Measurements from ENCODE around the gene EPYC.
A peak's percentile ranks its signal among the peaks of the same experiment; 100 is the strongest.

The EPYC gene

DNA sequence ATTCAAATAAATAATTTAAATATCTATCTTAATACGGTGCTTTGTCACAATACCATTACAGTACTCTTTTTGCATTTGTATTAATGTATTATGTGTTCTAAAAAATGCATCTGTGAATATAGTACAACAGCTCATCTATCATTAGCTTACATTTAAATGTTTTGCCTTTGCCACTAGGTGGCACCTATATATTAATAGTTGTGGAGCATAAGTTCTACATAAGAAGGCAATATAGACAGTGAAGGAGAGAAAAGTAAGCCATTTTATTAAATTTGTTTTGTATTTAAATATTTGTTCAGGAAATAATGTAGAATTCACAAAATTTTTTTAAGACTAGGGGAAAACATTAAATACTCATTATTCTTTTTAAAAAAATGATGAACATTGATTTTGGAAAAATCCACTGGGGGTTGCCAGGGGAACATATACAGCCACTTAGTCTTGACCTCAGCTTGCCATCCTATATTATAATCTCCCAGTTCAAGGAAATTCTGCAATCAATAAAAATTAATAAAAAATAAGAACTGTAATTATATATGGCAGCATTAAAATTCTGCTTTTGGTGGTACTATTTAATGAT, 59.6 kb downstream of the EPYC start:
- no peaks in the 10 kb centered on the region for H3K4me1 ChIP-seq (ENCODE audit: control insufficient read depth, insufficient read depth, low read length)
- POLR2A ChIA-PET = no interaction called here
- H3K9me3 ChIP-seq (ENCODE audit: control insufficient read depth, insufficient read depth, low read depth, low read length) = no peaks in the 10 kb centered on the region
- H3K4me3 ChIP-seq (ENCODE audit: low read depth, low read length) = no peak overlapping the region
- peak; percentile 43 for TF ChIP-seq ZNF654 (tag by site-specific recombination; IDR thresholded peaks at IDR 0.05; ENCODE audit: low read depth)
- TF ChIP-seq ZBTB21 (tag by site-specific recombination; IDR thresholded peaks at IDR 0.05) = no peak
- H3K27ac ChIP-seq (ENCODE audit: extremely low read depth, low read depth, low read length) = no peak overlapping the region
- no peaks in the 10 kb centered on the region for H3K36me3 ChIP-seq (ENCODE audit: control insufficient read depth in 2 of 2, insufficient read depth in 1 of 2, low read length in 2 of 2)
- CTCF ChIA-PET = interaction anchor here (0.5 to 4.4 kb wide), 23 partner anchors 8 to 1769 kb away, joined by 3 to 34 read pairs (median 3); no protein-coding TSS in a partner anchor

DNA sequence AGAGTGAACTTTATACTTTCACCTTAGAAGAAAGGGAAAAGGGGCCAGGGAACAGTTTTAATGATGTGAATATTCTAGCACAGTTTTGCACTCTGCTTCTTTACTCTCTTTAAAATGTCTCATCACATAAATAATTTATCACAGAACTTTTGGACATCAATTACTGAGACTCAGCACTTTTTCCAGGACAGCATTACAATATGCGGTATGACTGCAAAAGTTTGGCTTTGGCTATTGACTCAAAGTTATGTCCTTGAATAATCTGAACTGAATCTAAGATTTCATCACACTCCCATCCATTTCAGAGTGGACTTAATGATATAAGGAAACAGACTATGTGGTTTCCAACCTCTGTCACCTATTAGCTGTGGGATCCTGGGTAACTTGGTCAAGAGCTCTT, 61.5 kb downstream of the EPYC start:
- TF ChIP-seq ZNF16 (tag by site-specific recombination; IDR thresholded peaks at IDR 0.05; ENCODE audit: low read depth) (no peak), ZNF521 (tag by site-specific recombination; IDR thresholded peaks at IDR 0.05) (no peak), SCRT2 (tag by site-specific recombination; IDR thresholded peaks at IDR 0.05) (no peak), ZNF366 (tag by site-specific recombination; conservative IDR thresholded peaks at IDR 0.05) (no peak), ZNF549 (tag by site-specific recombination; IDR thresholded peaks at IDR 0.05) (no peak), ZBTB7A (tag by site-specific recombination; IDR thresholded peaks at IDR 0.05; ENCODE audit: low read depth) (no peak), ZNF426 (tag by site-specific recombination; IDR thresholded peaks at IDR 0.05) (no peak), ZNF529 (tag by site-specific recombination; IDR thresholded peaks at IDR 0.05; ENCODE audit: insufficient replicate concordance) (no peak), ZNF155 (tag by site-specific recombination; IDR thresholded peaks at IDR 0.05) (no peak), BCL11A (tag by site-specific recombination; IDR thresholded peaks at IDR 0.05; ENCODE audit: low read depth) (no peak), SP2 (tag by site-specific recombination; IDR thresholded peaks at IDR 0.05) (no peak), TRIM28 (IDR thresholded peaks at IDR 0.05; ENCODE audit: borderline replicate concordance, low read length) (no peak), ZNF654 (tag by site-specific recombination; IDR thresholded peaks at IDR 0.05; ENCODE audit: low read depth) (no peak), ZNF555 (tag by site-specific recombination; conservative IDR thresholded peaks at IDR 0.05) (no peak), KLF1 (tag by site-specific recombination; IDR thresholded peaks at IDR 0.05) (no peak), ZSCAN16 (tag by site-specific recombination; IDR thresholded peaks at IDR 0.05) (no peak)
- TF ChIP-seq, protein P1, sequence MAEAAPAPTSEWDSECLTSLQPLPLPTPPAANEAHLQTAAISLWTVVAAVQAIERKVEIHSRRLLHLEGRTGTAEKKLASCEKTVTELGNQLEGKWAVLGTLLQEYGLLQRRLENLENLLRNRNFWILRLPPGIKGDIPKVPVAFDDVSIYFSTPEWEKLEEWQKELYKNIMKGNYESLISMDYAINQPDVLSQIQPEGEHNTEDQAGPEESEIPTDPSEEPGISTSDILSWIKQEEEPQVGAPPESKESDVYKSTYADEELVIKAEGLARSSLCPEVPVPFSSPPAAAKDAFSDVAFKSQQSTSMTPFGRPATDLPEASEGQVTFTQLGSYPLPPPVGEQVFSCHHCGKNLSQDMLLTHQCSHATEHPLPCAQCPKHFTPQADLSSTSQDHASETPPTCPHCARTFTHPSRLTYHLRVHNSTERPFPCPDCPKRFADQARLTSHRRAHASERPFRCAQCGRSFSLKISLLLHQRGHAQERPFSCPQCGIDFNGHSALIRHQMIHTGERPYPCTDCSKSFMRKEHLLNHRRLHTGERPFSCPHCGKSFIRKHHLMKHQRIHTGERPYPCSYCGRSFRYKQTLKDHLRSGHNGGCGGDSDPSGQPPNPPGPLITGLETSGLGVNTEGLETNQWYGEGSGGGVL (tag by site-specific recombination; IDR thresholded peaks at IDR 0.05) = no peak
- TF ChIP-seq, protein P2, sequence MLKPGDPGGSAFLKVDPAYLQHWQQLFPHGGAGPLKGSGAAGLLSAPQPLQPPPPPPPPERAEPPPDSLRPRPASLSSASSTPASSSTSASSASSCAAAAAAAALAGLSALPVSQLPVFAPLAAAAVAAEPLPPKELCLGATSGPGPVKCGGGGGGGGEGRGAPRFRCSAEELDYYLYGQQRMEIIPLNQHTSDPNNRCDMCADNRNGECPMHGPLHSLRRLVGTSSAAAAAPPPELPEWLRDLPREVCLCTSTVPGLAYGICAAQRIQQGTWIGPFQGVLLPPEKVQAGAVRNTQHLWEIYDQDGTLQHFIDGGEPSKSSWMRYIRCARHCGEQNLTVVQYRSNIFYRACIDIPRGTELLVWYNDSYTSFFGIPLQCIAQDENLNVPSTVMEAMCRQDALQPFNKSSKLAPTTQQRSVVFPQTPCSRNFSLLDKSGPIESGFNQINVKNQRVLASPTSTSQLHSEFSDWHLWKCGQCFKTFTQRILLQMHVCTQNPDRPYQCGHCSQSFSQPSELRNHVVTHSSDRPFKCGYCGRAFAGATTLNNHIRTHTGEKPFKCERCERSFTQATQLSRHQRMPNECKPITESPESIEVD (tag by site-specific recombination; IDR thresholded peaks at IDR 0.05) = no peak
- TF ChIP-seq, protein P3, sequence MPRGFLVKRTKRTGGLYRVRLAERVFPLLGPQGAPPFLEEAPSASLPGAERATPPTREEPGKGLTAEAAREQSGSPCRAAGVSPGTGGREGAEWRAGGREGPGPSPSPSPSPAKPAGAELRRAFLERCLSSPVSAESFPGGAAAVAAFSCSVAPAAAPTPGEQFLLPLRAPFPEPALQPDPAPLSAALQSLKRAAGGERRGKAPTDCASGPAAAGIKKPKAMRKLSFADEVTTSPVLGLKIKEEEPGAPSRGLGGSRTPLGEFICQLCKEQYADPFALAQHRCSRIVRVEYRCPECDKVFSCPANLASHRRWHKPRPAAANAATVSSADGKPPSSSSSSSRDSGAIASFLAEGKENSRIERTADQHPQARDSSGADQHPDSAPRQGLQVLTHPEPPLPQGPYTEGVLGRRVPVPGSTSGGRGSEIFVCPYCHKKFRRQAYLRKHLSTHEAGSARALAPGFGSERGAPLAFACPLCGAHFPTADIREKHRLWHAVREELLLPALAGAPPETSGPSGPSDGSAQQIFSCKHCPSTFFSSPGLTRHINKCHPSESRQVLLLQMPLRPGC (tag by site-specific recombination; IDR thresholded peaks at IDR 0.05) = no peak
- TF ChIP-seq, protein P4, sequence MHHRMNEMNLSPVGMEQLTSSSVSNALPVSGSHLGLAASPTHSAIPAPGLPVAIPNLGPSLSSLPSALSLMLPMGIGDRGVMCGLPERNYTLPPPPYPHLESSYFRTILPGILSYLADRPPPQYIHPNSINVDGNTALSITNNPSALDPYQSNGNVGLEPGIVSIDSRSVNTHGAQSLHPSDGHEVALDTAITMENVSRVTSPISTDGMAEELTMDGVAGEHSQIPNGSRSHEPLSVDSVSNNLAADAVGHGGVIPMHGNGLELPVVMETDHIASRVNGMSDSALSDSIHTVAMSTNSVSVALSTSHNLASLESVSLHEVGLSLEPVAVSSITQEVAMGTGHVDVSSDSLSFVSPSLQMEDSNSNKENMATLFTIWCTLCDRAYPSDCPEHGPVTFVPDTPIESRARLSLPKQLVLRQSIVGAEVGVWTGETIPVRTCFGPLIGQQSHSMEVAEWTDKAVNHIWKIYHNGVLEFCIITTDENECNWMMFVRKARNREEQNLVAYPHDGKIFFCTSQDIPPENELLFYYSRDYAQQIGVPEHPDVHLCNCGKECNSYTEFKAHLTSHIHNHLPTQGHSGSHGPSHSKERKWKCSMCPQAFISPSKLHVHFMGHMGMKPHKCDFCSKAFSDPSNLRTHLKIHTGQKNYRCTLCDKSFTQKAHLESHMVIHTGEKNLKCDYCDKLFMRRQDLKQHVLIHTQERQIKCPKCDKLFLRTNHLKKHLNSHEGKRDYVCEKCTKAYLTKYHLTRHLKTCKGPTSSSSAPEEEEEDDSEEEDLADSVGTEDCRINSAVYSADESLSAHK (tag by site-specific recombination; IDR thresholded peaks at IDR 0.05) = no peak
- H3K27ac ChIP-seq (ENCODE audit: extremely low read depth, low read depth, low read length) = no peak overlapping the region
- POLR2A ChIA-PET = no interaction called here
- H3K4me1 ChIP-seq (ENCODE audit: control insufficient read depth, insufficient read depth, low read length) = no peaks in the 10 kb centered on the region
- H3K36me3 ChIP-seq (ENCODE audit: control insufficient read depth in 2 of 2, insufficient read depth in 1 of 2, low read length in 2 of 2) = no peaks in the 10 kb centered on the region
- CTCF ChIA-PET = interaction anchor here (0.5 to 4.4 kb wide), 8 partner anchors 15 to 1926 kb away, joined by 3 to 34 read pairs (median 3); no protein-coding TSS in a partner anchor
- H3K9me3 ChIP-seq (ENCODE audit: control insufficient read depth, insufficient read depth, low read depth, low read length) = no peaks in the 10 kb centered on the region
- H3K4me3 ChIP-seq (ENCODE audit: low read depth, low read length) = no peak overlapping the region

Data from HEK293 (cell line).